ENCODE measurements around the gene NOP9. TPM values are rescaled to one million over a fixed set of nuclear protein-coding genes. Genes with fewer than 3 reads are reported as not detected.

NOP9 gene
- total RNA-seq, 2 experiments from 2014 or later = 25.9 to 27.5 TPM

DNA sequence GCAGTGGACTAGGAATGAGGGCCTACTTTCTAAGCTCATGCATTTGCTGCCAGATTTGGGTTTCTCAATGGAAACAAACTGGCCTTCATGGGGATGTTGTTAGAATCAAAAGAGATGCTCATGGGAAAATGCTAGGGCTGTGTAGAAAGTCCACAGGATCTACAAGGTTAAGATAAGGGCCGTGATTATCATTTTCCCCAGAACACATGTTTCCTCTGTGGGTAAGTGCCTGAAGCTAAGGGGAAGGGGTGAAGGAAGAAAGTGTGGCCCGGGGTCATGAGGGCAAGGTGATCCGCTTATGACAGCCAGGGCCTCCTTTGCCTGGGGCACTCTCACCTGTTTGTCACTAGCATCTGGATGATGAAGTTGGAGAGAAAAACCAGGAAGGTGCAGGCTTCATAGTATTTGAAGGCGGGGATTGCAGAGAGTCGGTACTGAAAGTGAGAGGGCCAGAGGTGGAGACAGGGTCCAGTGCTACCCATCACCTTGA is 25.4 kb downstream of the NOP9 start:
- DNase-seq = no peak
- TF ChIP-seq, protein P1, sequence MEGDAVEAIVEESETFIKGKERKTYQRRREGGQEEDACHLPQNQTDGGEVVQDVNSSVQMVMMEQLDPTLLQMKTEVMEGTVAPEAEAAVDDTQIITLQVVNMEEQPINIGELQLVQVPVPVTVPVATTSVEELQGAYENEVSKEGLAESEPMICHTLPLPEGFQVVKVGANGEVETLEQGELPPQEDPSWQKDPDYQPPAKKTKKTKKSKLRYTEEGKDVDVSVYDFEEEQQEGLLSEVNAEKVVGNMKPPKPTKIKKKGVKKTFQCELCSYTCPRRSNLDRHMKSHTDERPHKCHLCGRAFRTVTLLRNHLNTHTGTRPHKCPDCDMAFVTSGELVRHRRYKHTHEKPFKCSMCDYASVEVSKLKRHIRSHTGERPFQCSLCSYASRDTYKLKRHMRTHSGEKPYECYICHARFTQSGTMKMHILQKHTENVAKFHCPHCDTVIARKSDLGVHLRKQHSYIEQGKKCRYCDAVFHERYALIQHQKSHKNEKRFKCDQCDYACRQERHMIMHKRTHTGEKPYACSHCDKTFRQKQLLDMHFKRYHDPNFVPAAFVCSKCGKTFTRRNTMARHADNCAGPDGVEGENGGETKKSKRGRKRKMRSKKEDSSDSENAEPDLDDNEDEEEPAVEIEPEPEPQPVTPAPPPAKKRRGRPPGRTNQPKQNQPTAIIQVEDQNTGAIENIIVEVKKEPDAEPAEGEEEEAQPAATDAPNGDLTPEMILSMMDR (IDR thresholded peaks at IDR 0.05) = no peak
- no peaks in the 10 kb centered on the region for H3K9me3 Mint-ChIP-seq
- no peak overlapping the region for H3K27ac ChIP-seq (ENCODE audit: low read depth in 1 of 2, low read length in 2 of 2)
- no peak overlapping the region for H3K4me3 Mint-ChIP-seq
- H3K36me3 ChIP-seq (ENCODE audit: insufficient read depth, low read length) = no peaks in the 10 kb centered on the region
- H3K27ac Mint-ChIP-seq = no peak overlapping the region
- intact Hi-C loops (cut with DNase I, micrococcal nuclease) = no loop called here
- ChIA-PET CTCF (no interaction called here), POLR2A (no interaction called here)
- no peaks in the 10 kb centered on the region for H3K36me3 Mint-ChIP-seq (ENCODE audit: low read depth)
- no peak for ATAC-seq (ENCODE audit: poor library complexity)
- no peak overlapping the region for H3K4me3 ChIP-seq (ENCODE audit: low read length)
- peaks cover 0 to 4% of the 10 kb centered on the region in 2 experiments for H3K9me3 ChIP-seq (ENCODE audit: control insufficient read depth in 1 of 2, insufficient read depth in 1 of 2, low read length in 2 of 2)
- H3K27me3 ChIP-seq (ENCODE audit: control insufficient read depth in 1 of 2, insufficient read depth in 2 of 2, low read length in 2 of 2) = no peaks in the 10 kb centered on the region
- peaks cover 17% of the 10 kb centered on the region for H3K4me1 Mint-ChIP-seq (ENCODE audit: low read depth)
- H3K4me1 ChIP-seq (ENCODE audit: insufficient read depth, low read length) = peaks cover 29% of the 10 kb centered on the region
- H3K27me3 Mint-ChIP-seq = peaks cover 12% of the 10 kb centered on the region

DNA sequence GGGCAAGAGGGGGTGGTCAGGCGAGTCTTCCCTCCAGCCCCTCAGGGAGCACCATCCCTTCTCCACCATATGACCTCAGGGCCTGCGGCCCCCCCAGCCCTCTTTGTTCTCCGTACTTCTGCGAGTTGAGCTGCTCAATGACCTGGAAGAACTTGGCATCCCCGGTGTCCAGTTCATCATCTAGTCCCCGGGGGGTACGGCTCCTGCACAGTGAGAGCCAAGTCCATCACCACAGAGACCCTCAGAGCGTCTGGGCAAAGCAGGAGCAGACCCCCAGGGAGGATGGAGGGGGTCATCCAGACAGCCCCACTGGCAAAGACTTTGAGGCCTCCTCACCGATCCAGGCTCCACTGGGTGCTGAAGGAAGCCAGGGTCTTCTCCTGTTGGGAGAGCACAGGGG is 26.3 kb downstream of the NOP9 start:
- ATAC-seq (ENCODE audit: poor library complexity) = no peak
- POLR2A ChIA-PET = no interaction called here

DNA sequence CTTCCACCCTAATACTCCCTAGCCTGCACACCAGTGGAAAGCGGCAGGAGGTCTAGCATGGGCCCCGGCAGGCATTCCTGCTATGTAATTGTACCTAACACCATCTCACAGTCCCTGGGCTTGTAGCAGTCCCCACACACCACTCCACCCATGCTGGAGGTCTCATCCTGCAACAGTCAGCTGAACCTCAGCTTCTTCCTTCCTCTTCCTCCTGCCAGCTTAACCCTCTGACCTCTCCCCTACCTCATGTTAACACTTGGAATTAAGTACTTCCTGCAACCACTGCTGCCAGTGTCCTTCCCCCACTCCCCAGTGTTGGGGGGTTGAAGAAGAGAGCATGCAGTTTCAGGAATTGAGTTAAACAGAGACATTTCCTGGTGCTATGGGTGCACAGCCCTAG is 27.7 kb downstream of the NOP9 start:
- CTCF ChIA-PET = interaction anchor here (0.6 to 3.6 kb wide), 4 partner anchors 17 to 109 kb away, joined by 3 to 11 read pairs (median 5); partner anchors contain the start of genes LTB4R and LTB4R2
- no peak for ATAC-seq (ENCODE audit: poor library complexity)
- peaks cover 0 to under 1% of the 10 kb centered on the region in 2 experiments for H3K27me3 ChIP-seq (ENCODE audit: control insufficient read depth in 1 of 2, insufficient read depth in 2 of 2, low read length in 2 of 2)
- TF ChIP-seq, protein P1 (IDR thresholded peaks at IDR 0.05) = no peak
- intact Hi-C loops (cut with DNase I, micrococcal nuclease) = no loop called here
- H3K4me1 ChIP-seq (ENCODE audit: insufficient read depth, low read length) = peaks cover 46% of the 10 kb centered on the region
- H3K4me1 Mint-ChIP-seq (ENCODE audit: low read depth) = peaks cover 34% of the 10 kb centered on the region
- H3K9me3 Mint-ChIP-seq = no peaks in the 10 kb centered on the region
- H3K27ac ChIP-seq (ENCODE audit: low read depth in 1 of 2, low read length in 2 of 2) = no peak overlapping the region
- H3K27me3 Mint-ChIP-seq = peaks cover 22% of the 10 kb centered on the region
- H3K36me3 ChIP-seq (ENCODE audit: insufficient read depth, low read length) = no peaks in the 10 kb centered on the region
- POLR2A ChIA-PET = no interaction called here
- no peak overlapping the region for H3K4me3 ChIP-seq (ENCODE audit: low read length)
- H3K27ac Mint-ChIP-seq = no peak overlapping the region
- H3K36me3 Mint-ChIP-seq (ENCODE audit: low read depth) = no peaks in the 10 kb centered on the region
- DNase-seq = no peak
- no peak overlapping the region for H3K4me3 Mint-ChIP-seq
- H3K9me3 ChIP-seq (ENCODE audit: control insufficient read depth in 1 of 2, insufficient read depth in 1 of 2, low read length in 2 of 2) = peaks cover 0 to 4% of the 10 kb centered on the region in 2 experiments

More for the DNA sequence above, 26.3 kb downstream of the NOP9 start:
- H3K9me3 ChIP-seq (ENCODE audit: control insufficient read depth in 1 of 2, insufficient read depth in 1 of 2, low read length in 2 of 2) = peaks cover 0 to 4% of the 10 kb centered on the region in 2 experiments
- no peaks in the 10 kb centered on the region for H3K36me3 ChIP-seq (ENCODE audit: insufficient read depth, low read length)
- no peak for DNase-seq
- H3K27ac Mint-ChIP-seq = no peak overlapping the region
- H3K27ac ChIP-seq (ENCODE audit: low read depth in 1 of 2, low read length in 2 of 2) = no peak overlapping the region
- peaks cover 22% of the 10 kb centered on the region for H3K4me1 Mint-ChIP-seq (ENCODE audit: low read depth)
- intact Hi-C loops (cut with DNase I, micrococcal nuclease) = no loop called here
- H3K4me3 ChIP-seq (ENCODE audit: low read length) = no peak overlapping the region
- H3K4me1 ChIP-seq (ENCODE audit: insufficient read depth, low read length) = peaks cover 33% of the 10 kb centered on the region
- CTCF ChIA-PET = no interaction called here
- H3K27me3 Mint-ChIP-seq = peaks cover 14% of the 10 kb centered on the region
- no peaks in the 10 kb centered on the region for H3K9me3 Mint-ChIP-seq
- no peak overlapping the region for H3K4me3 Mint-ChIP-seq
- TF ChIP-seq, protein P1 (IDR thresholded peaks at IDR 0.05) = no peak
- no peaks in the 10 kb centered on the region for H3K36me3 Mint-ChIP-seq (ENCODE audit: low read depth)
- no peaks in the 10 kb centered on the region for H3K27me3 ChIP-seq (ENCODE audit: control insufficient read depth in 1 of 2, insufficient read depth in 2 of 2, low read length in 2 of 2)
